B cell (primary cell): ENCODE measurements around the gene GABRB2.

Source experiments
- EZH2 ChIP-seq: IDR thresholded peaks from 2 replicates; pipeline ENCODE4 v1.6.1; 2012; ENCODE audit warnings: borderline replicate concordance, low read depth, mild to moderate bottlenecking, moderate library complexity, low read length; ENCODE audit not compliant: insufficient read depth, poor library complexity, severe bottlenecking
- TF ChIP-seq, protein P1 (sequence below): fragments of 200-600 bp; IDR thresholded peaks from one replicate; pipeline ENCODE4 v1.8.0; 2022; ENCODE audit warnings: antibody characterized with exemption, mild to moderate bottlenecking

DNA sequence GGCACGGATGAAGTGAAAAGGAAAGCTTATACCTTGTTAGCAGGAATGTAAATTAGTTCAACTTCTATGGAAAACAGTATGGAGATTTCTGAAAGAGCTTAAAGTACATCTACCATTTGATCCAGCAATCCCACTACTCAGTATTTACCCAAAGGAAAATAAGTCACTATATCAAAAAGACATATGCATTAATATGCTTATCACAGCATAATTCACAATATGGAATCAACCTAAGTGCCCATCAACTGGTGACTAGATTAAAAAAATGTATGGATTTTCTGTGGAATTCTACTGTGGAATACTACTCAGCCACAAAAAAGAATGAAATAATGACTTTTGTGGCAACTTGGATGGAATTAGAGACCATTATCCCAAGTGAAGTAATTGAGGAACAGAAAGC, 279.6 kb downstream of the GABRB2 start:
- TF ChIP-seq, protein P1, sequence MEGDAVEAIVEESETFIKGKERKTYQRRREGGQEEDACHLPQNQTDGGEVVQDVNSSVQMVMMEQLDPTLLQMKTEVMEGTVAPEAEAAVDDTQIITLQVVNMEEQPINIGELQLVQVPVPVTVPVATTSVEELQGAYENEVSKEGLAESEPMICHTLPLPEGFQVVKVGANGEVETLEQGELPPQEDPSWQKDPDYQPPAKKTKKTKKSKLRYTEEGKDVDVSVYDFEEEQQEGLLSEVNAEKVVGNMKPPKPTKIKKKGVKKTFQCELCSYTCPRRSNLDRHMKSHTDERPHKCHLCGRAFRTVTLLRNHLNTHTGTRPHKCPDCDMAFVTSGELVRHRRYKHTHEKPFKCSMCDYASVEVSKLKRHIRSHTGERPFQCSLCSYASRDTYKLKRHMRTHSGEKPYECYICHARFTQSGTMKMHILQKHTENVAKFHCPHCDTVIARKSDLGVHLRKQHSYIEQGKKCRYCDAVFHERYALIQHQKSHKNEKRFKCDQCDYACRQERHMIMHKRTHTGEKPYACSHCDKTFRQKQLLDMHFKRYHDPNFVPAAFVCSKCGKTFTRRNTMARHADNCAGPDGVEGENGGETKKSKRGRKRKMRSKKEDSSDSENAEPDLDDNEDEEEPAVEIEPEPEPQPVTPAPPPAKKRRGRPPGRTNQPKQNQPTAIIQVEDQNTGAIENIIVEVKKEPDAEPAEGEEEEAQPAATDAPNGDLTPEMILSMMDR: no peak
- no peak for TF ChIP-seq EZH2
